Measurements from ENCODE around the gene FBLN1.

DNA sequence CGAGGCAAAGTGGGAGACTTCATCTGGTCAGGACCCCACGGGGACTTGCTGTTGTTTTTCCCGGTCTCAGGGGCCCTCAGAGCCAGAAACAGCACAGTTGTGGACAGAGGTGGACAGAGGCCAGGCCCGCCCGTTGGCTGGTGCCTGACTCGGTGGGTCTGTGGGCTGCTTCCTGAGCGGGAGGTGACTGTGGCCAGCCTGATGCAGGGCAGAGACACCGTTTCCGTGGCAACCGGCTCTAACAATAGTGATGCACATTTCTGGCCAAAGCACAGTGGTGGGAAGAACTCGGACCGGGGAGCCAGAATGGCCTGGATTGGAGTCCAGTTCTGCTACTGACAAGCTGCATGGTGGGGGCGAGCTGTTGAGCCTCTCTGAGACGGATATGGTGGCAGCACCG, 110.3 kb downstream of the FBLN1 start:
- no peak for TF ChIP-seq POLR2AphosphoS5 (IDR thresholded peaks at IDR 0.05; ENCODE audit: low read depth, low read length)
- TF ChIP-seq ZNF282 (IDR thresholded peaks at IDR 0.05; ENCODE audit: partially characterized antibody) = no peak
- TF ChIP-seq POLR2G (IDR thresholded peaks at IDR 0.05; ENCODE audit: low read depth, low read length) = no peak
- no peak for TF ChIP-seq POLR2A (IDR thresholded peaks at IDR 0.05; ENCODE audit: insufficient read depth in 1 of 2, low read depth in 2 of 2, low read length in 2 of 2)
- TF ChIP-seq, protein P1, sequence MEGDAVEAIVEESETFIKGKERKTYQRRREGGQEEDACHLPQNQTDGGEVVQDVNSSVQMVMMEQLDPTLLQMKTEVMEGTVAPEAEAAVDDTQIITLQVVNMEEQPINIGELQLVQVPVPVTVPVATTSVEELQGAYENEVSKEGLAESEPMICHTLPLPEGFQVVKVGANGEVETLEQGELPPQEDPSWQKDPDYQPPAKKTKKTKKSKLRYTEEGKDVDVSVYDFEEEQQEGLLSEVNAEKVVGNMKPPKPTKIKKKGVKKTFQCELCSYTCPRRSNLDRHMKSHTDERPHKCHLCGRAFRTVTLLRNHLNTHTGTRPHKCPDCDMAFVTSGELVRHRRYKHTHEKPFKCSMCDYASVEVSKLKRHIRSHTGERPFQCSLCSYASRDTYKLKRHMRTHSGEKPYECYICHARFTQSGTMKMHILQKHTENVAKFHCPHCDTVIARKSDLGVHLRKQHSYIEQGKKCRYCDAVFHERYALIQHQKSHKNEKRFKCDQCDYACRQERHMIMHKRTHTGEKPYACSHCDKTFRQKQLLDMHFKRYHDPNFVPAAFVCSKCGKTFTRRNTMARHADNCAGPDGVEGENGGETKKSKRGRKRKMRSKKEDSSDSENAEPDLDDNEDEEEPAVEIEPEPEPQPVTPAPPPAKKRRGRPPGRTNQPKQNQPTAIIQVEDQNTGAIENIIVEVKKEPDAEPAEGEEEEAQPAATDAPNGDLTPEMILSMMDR (CRISPR knock-in tag; IDR thresholded peaks at IDR 0.05) = no peak
- TF ChIP-seq SMC3 (IDR thresholded peaks at IDR 0.05; ENCODE audit: low read length) = no peak
- no peak for TF ChIP-seq NFIC (IDR thresholded peaks at IDR 0.05; ENCODE audit: low read length)
- TF ChIP-seq TEAD3 (CRISPR knock-in tag; optimal IDR thresholded peaks at IDR 0.05; ENCODE audit: borderline replicate concordance) = no peak
- no peak for TF ChIP-seq ZNF501 (CRISPR knock-in tag; IDR thresholded peaks at IDR 0.05)
- TF ChIP-seq ZFP36L1 (CRISPR knock-in tag; IDR thresholded peaks at IDR 0.05) = no peak
- no peak for TF ChIP-seq MAFK (conservative IDR thresholded peaks at IDR 0.05 in 1 of 2, IDR thresholded peaks at IDR 0.05 in 1 of 2; ENCODE audit: low read length in 2 of 2)
- no peak for TF ChIP-seq POGZ (CRISPR knock-in tag; IDR thresholded peaks at IDR 0.05)
- TF ChIP-seq, protein P2, sequence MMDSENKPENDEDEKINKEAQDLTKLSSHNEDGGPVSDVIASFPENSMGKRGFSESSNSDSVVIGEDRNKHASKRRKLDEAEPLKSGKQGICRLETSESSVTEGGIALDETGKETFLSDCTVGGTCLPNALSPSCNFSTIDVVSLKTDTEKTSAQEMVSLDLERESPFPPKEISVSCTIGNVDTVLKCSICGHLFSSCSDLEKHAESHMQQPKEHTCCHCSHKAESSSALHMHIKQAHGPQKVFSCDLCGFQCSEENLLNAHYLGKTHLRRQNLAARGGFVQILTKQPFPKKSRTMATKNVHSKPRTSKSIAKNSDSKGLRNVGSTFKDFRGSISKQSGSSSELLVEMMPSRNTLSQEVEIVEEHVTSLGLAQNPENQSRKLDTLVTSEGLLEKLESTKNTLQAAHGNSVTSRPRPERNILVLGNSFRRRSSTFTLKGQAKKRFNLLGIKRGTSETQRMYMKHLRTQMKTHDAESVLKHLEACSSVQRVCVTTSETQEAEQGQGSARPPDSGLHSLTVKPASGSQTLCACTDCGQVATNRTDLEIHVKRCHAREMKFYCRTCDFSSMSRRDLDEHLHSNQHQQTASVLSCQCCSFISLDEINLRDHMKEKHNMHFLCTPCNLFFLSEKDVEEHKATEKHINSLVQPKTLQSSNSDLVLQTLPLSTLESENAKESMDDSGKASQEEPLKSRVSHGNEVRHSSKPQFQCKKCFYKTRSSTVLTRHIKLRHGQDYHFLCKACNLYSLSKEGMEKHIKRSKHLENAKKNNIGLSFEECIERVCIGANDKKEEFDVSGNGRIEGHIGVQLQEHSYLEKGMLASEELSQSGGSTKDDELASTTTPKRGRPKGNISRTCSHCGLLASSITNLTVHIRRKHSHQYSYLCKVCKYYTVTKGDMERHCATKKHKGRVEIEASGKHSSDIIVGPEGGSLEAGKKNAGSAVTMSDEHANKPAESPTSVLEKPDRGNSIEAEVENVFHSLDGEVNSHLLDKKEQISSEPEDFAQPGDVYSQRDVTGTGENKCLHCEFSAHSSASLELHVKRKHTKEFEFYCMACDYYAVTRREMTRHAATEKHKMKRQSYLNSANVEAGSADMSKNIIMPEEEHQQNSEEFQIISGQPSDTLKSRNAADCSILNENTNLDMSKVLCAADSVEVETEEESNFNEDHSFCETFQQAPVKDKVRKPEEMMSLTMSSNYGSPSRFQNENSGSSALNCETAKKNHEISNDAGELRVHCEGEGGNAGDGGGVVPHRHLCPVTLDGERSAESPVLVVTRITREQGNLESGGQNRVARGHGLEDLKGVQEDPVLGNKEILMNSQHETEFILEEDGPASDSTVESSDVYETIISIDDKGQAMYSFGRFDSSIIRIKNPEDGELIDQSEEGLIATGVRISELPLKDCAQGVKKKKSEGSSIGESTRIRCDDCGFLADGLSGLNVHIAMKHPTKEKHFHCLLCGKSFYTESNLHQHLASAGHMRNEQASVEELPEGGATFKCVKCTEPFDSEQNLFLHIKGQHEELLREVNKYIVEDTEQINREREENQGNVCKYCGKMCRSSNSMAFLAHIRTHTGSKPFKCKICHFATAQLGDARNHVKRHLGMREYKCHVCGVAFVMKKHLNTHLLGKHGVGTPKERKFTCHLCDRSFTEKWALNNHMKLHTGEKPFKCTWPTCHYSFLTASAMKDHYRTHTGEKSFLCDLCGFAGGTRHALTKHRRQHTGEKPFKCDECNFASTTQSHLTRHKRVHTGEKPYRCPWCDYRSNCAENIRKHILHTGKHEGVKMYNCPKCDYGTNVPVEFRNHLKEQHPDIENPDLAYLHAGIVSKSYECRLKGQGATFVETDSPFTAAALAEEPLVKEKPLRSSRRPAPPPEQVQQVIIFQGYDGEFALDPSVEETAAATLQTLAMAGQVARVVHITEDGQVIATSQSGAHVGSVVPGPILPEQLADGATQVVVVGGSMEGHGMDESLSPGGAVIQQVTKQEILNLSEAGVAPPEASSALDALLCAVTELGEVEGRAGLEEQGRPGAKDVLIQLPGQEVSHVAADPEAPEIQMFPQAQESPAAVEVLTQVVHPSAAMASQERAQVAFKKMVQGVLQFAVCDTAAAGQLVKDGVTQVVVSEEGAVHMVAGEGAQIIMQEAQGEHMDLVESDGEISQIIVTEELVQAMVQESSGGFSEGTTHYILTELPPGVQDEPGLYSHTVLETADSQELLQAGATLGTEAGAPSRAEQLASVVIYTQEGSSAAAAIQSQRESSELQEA (CRISPR knock-in tag; IDR thresholded peaks at IDR 0.05; ENCODE audit: not compliant biosample characterization) = no peak
- TF ChIP-seq ZNF484 (CRISPR knock-in tag; IDR thresholded peaks at IDR 0.05; ENCODE audit: borderline replicate concordance, low read depth) = no peak

Data from HepG2 (cell line).